Stimulated activated CD8-positive, alpha-beta memory T cell treated with anti-CD3 and anti-CD28 coated beads, Interleukin-7, amount 100 ng/mL, for 1 hour (primary cell): ENCODE results near the gene SLC38A9.
"Not testable (repeated sequence)": the region's sequence is repeated elsewhere in the genome, so short reads cannot be mapped to it uniquely, and the experiment has no call there.

Experiments
- DNase-seq, 2 donors: peaks; one replicate each; pipeline ENCODE4 v3.0.0-alpha.2; 2020; ENCODE audit warnings: low read depth in 2 of 2

The SLC38A9 gene

GRCh38 chr5:55610542-55610941, 101.6 kb downstream of the SLC38A9 start:
- DNase-seq, result no peak

GRCh38 chr5:55609413-55609812, 102.7 kb downstream of the SLC38A9 start:
- DNase-seq, result no peak

GRCh38 chr5:55608595-55609349, 103.4 kb downstream of the SLC38A9 start:
- DNase-seq, result no peak

- not testable (repeated sequence) for DNase-seq
Observed at GRCh38 chr5:55607309-55607708, 104.8 kb downstream of the SLC38A9 start.

- no peak for DNase-seq
Observed at GRCh38 chr5:55604611-55605067, 107.5 kb downstream of the SLC38A9 start.

- DNase-seq, result no peak
Observed at GRCh38 chr5:55603922-55604321, 108.2 kb downstream of the SLC38A9 start.

- DNase-seq, result no peak
Observed at GRCh38 chr5:55601628-55602027, 110.5 kb downstream of the SLC38A9 start.

GRCh38 chr5:55601204-55601618, 110.9 kb downstream of the SLC38A9 start:
- no peak for DNase-seq

GRCh38 chr5:55600497-55601203, 111.5 kb downstream of the SLC38A9 start:
- no peak for DNase-seq

GRCh38 chr5:55600086-55600485, 112.0 kb downstream of the SLC38A9 start:
- DNase-seq, result no peak

- no peak for DNase-seq
Observed at GRCh38 chr5:55599148-55600050, 112.7 kb downstream of the SLC38A9 start.

- DNase-seq, result no peak
Observed at GRCh38 chr5:55597014-55597981, 114.8 kb downstream of the SLC38A9 start.

- no peak for DNase-seq
Observed at GRCh38 chr5:55594671-55595070, 117.5 kb downstream of the SLC38A9 start.

GRCh38 chr5:55593115-55593472, 119.0 kb downstream of the SLC38A9 start:
- DNase-seq, result no peak

GRCh38 chr5:55592388-55593114, 119.6 kb downstream of the SLC38A9 start:
- no peak for DNase-seq

GRCh38 chr5:55591686-55592085, 120.4 kb downstream of the SLC38A9 start:
- no peak for DNase-seq

GRCh38 chr5:55585206-55585610, 126.9 kb downstream of the SLC38A9 start:
- no peak for DNase-seq

- DNase-seq, result no peak
Observed at GRCh38 chr5:55584398-55585205, 127.5 kb downstream of the SLC38A9 start.

- DNase-seq, result no peak
Observed at GRCh38 chr5:55583578-55583977, 128.5 kb downstream of the SLC38A9 start.
